ENCODE data around the gene RAB9A.
"Not testable (repeated sequence)": the region's sequence is repeated elsewhere in the genome, so short reads cannot be mapped to it uniquely, and the experiment has no call there.

DNA sequence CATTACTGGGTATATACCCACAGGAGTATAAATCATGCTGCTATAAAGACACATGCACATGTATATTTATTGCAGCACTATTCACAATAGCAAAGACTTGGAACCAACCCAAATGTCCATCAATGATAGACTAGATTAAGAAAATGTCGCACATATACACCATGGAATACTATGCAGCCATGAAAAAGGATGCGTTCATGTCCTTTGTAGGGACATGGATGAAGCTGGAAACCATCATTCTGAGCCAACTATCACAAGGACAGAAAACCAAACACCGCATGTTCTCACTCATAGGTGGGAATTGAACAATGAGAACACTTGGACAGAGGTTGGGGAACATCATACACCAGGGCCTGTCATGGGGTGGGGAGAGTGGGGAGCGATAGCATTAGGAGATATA lies 9.2 kb upstream of the RAB9A start:
- not testable (repeated sequence) for TF ChIP-seq CTCF (IDR thresholded peaks at IDR 0.05; ENCODE audit: control extremely low read depth in 1 of 3, insufficient read depth in 1 of 3, low read depth in 1 of 3, low read length in 3 of 3); ATF3 (IDR thresholded peaks at IDR 0.05; ENCODE audit: insufficient read depth, low read depth, low read length); SP2 (IDR thresholded peaks at IDR 0.05; ENCODE audit: low read length); RNF2 (IDR thresholded peaks at IDR 0.05; ENCODE audit: borderline replicate concordance, low read depth, low read length, missing control alignments, poor library complexity, severe bottlenecking); MAFK (IDR thresholded peaks at IDR 0.05; ENCODE audit: low read depth, low read length); RFX5 (IDR thresholded peaks at IDR 0.05; ENCODE audit: borderline replicate concordance, low read depth, low read length); SIN3A (conservative IDR thresholded peaks at IDR 0.05 in 1 of 2, IDR thresholded peaks at IDR 0.05 in 1 of 2; ENCODE audit: low read depth in 1 of 2, low read length in 2 of 2); MAX (IDR thresholded peaks at IDR 0.05); JUND (IDR thresholded peaks at IDR 0.05; ENCODE audit: low read length); EZH2 (IDR thresholded peaks at IDR 0.05; ENCODE audit: low read depth, low read length, severe bottlenecking); CEBPB (IDR thresholded peaks at IDR 0.05; ENCODE audit: low read depth, low read length); POLR2A (IDR thresholded peaks at IDR 0.05; ENCODE audit: control extremely low read depth in 1 of 2, low read depth in 2 of 2, low read length in 2 of 2); KDM1A (IDR thresholded peaks at IDR 0.05; ENCODE audit: borderline replicate concordance, low read length)

Data from H1 (cell line).